A673 (cell line): ENCODE measurements around the gene IQCK.

Source experiments
- CTCF ChIP-seq: fragments of 300-800, 200-600 bp; sonication (generic); conservative IDR thresholded peaks from 2 replicates; pipeline ENCODE4 v1.5.1; 2017; ENCODE audit warnings: low read depth, mild to moderate bottlenecking, antibody characterized with exemption, low read length, moderate library complexity, mixed read lengths
- EZH2 ChIP-seq: fragments of 200-600 bp; sonication (generic); IDR thresholded peaks from 2 replicates; pipeline ENCODE4 v1.6.1; 2017; ENCODE audit warnings: borderline replicate concordance, low read depth, mild to moderate bottlenecking, mixed read lengths, antibody characterized with exemption, low read length; ENCODE audit not compliant: poor library complexity, severe bottlenecking

GRCh38 chr16:19808061-19808641 is 90.1 kb downstream of the IQCK start:
- TF ChIP-seq CTCF (no peak), EZH2 (no peak)
